DMS53 treated with DMSO at 0.1 percent for 48 hours (cell line): ENCODE data around the gene GPR65.

Experiments
- DNase-seq: peaks from one replicate; lab custom pipeline; 2025; ENCODE audit not compliant: unreplicated experiment; lab: John Stamatoyannopoulos, UW

GPR65 gene

GRCh38 chr14:88003425-88003824, 1.5 kb upstream of the GPR65 start:
- DNase-seq: no peak

GRCh38 chr14:88004506-88005036, 364 bp upstream of the GPR65 start:
- no peak for DNase-seq

- no peak for DNase-seq
Measured at GRCh38 chr14:88005978-88006851, 1.3 kb downstream of the GPR65 start.

GRCh38 chr14:88007608-88008007, 2.7 kb downstream of the GPR65 start:
- no peak for DNase-seq

- DNase-seq: no peak
Measured at GRCh38 chr14:88008039-88008742, 3.3 kb downstream of the GPR65 start.

- DNase-seq: no peak
Measured at GRCh38 chr14:88009486-88009885, 4.6 kb downstream of the GPR65 start.

GRCh38 chr14:88010331-88010730, 5.4 kb downstream of the GPR65 start:
- no peak for DNase-seq

GRCh38 chr14:88012495-88012894, 7.6 kb downstream of the GPR65 start:
- no peak for DNase-seq

GRCh38 chr14:88013750-88014349, 8.9 kb downstream of the GPR65 start:
- DNase-seq: peak; percentile 57

GRCh38 chr14:88016768-88017167, 11.8 kb downstream of the GPR65 start:
- no peak for DNase-seq

- DNase-seq: no peak
Measured at GRCh38 chr14:88017535-88017934, 12.6 kb downstream of the GPR65 start.

GRCh38 chr14:88023658-88024187, 18.8 kb downstream of the GPR65 start:
- peak; percentile 1 for DNase-seq

GRCh38 chr14:88024252-88025086, 19.5 kb downstream of the GPR65 start:
- DNase-seq: peak; percentile 2

- no peak for DNase-seq
Measured at GRCh38 chr14:88025313-88025712, 20.4 kb downstream of the GPR65 start.

GRCh38 chr14:88026890-88027289, 22.0 kb downstream of the GPR65 start:
- no peak for DNase-seq

- DNase-seq: peak; percentile 15
Measured at GRCh38 chr14:88029500-88029899, 24.6 kb downstream of the GPR65 start.

GRCh38 chr14:88030079-88030478, 25.1 kb downstream of the GPR65 start:
- no peak for DNase-seq

- DNase-seq: no peak
Measured at GRCh38 chr14:88030892-88031291, 26.0 kb downstream of the GPR65 start.

- no peak for DNase-seq
Measured at GRCh38 chr14:88032373-88032772, 27.4 kb downstream of the GPR65 start.

GRCh38 chr14:88034076-88034475, 29.1 kb downstream of the GPR65 start:
- DNase-seq: no peak
